Cerebellar cortex (tissue), 1 donor: Measurements from ENCODE around the gene BRD7.

Experiments
- DNase-seq: peaks from one replicate; pipeline ENCODE4 v3.0.0-alpha.2; 2015; ENCODE audit warnings: low spot score

The BRD7 gene

DNA sequence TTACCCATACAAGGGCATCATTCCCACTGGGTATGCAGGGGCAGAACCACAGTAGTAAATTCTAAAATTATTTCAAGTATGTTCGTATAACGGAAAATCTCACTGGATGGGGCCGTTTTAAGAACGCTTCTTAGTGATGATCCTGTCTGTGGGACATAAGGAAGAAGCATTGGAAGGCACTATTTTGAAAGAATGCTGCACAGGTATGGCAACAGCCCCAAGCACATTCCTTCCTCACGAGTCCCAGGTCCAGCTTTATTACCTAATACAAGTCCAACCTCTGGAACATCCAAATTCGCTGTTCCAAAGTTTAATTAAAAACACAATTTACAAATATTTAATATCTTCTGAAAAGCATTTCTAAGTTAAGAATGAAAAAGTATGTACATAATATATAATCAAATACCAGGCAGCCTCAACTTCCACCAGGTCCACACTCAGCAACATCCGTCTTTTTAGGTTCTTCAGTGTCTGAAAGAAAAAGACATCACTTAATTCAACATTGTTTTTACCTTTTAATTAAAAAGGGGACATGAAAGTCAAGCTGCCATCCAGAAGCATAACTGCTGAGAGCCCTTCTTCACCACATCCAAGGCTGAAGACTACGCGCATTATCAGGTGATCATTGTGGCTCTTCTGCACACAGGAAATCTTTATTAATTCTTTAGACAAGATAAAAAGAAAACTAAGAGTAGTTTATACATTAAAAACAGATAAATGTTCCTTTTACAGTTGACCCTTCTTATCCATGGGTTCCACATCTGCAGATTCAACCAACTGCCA is 49.8 kb downstream of the BRD7 start:
- no peak for DNase-seq

- DNase-seq: no peak
Measured at GRCh38 chr16:50316848-50317630, 51.7 kb downstream of the BRD7 start.

DNA sequence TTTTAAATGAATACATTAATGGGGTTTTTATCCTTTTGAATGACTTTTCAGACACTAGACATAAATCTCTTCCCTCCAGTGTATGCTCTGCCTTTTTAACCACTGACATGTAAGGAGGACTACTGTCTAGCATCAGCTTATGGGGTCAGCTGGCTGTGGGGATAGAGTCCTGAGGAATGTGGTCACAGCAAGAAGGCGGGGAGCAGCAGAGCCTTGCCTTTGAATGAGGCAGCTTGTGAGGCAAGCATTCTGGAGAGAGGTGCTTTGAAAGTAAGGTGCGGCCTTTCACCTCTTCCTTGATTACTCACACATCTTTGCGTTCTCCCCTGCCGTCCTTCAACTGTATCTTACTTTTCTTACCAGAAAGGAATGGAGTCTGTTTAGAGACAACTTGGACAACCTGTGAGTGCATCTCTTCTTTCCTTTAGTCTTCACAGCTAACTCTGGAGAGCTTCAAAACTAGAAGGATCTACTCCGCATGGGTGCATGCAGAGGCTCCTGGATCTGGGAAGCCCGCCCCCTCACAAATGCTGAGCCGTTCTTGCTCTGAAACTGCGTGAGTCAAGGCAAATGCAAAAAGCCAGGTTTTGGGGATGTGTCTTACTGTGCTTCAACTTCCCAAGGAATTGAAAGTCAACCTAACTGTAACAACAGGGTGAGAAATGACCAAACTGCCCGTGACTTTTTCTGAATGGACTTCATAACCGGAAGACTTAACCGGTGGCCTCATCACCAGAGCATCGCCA is 52.5 kb downstream of the BRD7 start:
- no peak for DNase-seq

DNA sequence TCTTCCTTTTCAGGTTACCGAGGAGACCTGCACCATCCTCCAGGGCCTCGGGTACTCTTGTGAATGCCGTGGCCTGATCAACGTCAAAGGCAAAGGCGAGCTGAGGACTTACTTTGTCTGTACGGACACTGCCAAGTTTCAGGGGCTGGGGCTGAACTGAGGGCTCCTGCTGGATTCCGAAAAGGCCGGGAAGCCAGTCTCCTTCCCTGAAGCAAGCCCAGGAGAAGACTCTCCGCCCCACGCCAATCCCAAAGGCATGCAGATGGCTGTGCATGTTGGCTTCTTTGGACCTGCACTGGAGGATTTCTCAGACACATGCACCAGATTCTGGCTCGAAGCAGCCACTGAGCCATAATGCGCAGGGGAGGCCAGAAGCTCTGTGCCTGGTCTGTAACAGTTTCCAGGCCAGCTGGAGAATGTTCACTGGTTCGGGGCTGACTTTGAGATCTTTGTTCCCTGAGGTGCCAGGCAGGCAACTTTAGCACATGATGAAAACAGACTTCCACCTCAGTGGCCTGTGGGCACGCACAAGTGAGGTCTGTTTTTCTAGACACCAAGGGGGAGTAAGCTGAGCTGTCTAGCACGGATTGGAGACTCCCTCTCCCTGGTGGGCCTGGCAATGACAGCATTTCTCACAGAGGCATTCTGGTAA is 53.3 kb downstream of the BRD7 start:
- no peak for DNase-seq

- DNase-seq: no peak
Measured at GRCh38 chr16:50314665-50315064, 54.1 kb downstream of the BRD7 start.

- DNase-seq: no peak
Measured at GRCh38 chr16:50313596-50314478, 55.0 kb downstream of the BRD7 start.

DNA sequence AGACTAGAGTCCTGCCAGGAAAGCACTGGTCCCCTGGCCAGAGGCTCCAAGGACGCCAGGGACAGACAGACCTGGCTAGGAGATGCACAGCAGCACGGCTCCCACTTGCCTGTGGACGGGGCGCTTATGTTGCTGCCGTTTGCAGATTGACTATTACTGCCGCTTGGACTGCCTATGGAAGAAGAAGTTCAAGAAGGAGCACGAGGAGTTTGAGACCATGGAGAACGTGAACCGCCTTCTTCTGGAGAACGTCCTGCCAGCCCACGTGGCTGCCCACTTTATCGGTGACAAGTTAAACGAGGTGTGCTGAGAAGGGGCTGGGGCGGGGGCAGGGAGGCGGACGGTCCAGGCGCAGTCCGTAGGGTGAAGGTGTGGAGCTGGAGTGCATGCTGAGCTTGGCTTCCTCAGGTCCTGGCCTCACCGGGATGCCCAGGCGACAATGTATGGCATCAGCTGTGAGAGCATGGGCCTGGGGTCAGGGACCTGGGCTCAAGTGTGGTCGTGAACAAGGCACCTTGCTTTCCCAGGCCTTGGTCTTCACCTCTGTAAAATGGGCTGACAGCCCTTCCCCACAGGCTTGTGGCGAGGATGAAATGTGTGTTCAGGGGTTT is 56.8 kb downstream of the BRD7 start:
- no peak for DNase-seq

GRCh38 chr16:50311134-50311528 is 57.7 kb downstream of the BRD7 start:
- DNase-seq: no peak

GRCh38 chr16:50310308-50311133 is 58.3 kb downstream of the BRD7 start:
- DNase-seq: no peak

GRCh38 chr16:50309527-50310307 is 59.1 kb downstream of the BRD7 start:
- no peak for DNase-seq

- no peak for DNase-seq
Measured at GRCh38 chr16:50309156-50309526, 59.6 kb downstream of the BRD7 start.

GRCh38 chr16:50308237-50308965 is 60.4 kb downstream of the BRD7 start:
- no peak for DNase-seq

DNA sequence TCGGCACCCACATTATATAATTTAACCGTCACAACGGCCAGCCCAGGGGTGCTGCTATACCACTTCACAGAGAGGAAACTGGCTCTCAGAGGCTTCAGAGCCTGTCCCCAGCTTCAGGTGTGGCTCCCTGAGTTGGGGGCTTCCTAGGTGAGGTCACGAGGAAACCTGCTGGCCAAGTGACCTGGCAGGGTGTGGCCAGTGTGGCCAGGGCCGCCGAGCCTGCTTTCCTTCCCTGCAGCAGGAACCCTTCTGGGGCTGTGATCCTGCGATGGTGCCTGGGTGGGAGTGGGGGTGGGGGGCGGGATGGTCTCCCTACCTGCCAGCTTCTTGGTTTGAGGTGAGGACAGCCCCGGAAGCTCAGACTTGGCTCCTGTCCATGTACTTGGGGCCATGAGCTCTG is 62.5 kb downstream of the BRD7 start:
- DNase-seq: no peak

DNA sequence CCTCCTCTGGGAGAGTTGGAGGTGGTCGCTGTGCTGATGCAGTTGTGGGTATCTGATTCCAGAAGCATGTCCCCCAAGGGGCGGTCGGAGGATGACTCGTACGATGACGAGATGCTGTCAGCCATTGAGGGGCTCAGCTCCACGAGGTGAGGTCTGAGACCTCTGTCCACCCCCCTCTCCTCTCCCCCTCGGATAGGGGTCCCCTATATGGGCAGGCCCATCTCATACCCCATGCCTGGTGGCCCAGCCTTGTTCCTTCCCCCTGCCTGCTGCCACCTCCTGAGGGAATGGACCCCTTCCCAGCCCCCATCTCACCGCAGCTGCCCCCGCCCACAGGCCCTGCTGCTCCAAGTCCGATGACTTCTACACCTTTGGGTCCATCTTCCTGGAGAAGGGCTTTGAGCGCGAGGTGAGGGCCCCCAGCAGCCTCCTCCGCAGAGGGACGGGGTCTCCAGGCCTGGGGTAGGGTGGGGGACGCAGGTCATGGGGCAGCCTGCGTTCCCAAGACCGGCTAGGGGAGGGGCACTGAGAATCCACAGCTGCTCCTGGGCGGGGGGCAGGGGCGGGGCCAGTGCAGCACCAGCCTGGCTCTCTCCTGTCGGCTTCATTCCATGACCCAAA is 63.2 kb downstream of the BRD7 start:
- no peak for DNase-seq

GRCh38 chr16:50304467-50305440 is 64.0 kb downstream of the BRD7 start:
- DNase-seq: no peak

DNA sequence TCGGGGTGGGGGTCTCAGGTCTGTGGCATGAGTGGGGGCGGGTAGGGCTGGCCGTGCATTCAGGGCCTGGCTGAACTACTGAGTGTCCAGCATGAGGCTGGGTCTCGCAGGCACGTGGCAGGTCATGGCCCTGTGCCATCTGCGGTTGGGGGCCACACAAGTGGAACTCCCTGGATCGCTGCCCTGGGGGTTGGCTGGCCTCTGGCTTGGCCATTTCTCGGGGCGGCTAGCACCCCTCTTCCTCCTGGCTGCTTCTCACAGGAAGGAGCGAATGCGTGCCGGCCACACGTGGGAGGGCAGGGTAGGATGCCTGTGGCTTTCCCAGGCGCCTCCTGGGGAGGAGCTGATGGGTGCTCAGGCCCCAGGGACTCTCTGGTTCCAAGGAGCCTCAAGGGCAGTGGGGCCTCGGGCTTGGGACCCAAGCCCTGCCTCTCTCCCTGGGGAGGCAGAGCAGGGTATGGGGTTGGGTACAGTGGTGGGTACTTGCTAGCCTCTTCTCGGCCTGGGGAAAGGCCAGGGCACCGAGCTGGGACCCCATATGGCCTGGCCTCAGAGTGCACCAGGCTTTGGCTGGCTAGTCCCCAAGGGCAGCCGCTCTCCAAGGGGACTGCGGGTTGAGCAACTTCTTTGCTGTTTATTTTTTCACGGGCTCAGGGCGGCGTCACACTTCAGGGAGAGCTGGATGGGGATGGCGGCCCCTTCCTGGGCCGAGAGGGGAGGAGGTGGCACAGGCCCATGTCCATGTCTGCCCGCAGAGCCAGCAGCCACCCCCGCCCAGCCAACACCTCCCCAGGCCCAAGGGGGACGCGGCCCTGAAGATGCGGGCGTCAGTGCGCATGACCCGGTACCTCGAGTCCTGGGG is 65.0 kb downstream of the BRD7 start:
- no peak for DNase-seq
